Mammary epithelial cell (primary cell): ENCODE data around the gene PTGER4.

Experiments used
- CTCF ChIP-seq, 2 donors: IDR thresholded peaks in 1 of 2; conservative IDR thresholded peaks in 1 of 2; 2 replicates each; pipeline ENCODE4 v1.5.1; 2011 to 2012; ENCODE audit warnings: inconsistent platforms in 2 of 2, low read length in 2 of 2, mild to moderate bottlenecking in 2 of 2, control low read depth in 1 of 2, low read depth in 1 of 2; ENCODE audit not compliant: insufficient read depth in 1 of 2; ENCODE audit errors: extremely low read depth in 1 of 2
- EZH2 ChIP-seq: IDR thresholded peaks from 2 replicates; pipeline ENCODE4 v1.6.1; 2012; ENCODE audit warnings: low read length, inconsistent platforms, borderline replicate concordance

DNA sequence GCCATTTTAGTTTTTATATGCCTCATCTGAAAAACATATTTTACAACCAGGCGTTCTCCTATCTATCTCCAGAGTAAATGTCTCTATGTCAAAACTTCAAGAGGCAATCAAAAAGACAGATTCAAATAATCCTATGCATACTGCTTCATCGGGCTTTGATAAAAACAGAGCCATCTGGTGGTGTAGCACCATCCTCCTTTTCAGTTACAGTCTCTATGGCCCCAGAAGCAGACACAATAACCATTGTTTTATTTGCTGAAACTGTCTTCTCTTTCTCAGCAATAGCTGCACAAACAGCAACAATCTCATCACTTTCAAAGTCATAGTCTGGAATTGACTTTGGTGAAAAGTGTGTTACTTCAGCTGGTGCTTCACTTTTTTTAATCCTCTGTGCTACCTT is 36.3 kb downstream of the PTGER4 start:
- TF ChIP-seq EZH2 (no peak), CTCF (conservative IDR thresholded peaks at IDR 0.05 in 1 of 2, IDR thresholded peaks at IDR 0.05 in 1 of 2; ENCODE audit: extremely low read depth in 1 of 2, insufficient read depth in 1 of 2, low read depth in 1 of 2, low read length in 2 of 2) (peak; percentile 32 to 46)
